ENCODE results near the gene TCF12. TPM values are rescaled to one million over a fixed set of nuclear protein-coding genes. Genes with fewer than 3 reads are reported as not detected.

Gene TCF12
- total RNA-seq, 4 donors from 2014 or later = 108 to 177 (median 148) TPM

DNA sequence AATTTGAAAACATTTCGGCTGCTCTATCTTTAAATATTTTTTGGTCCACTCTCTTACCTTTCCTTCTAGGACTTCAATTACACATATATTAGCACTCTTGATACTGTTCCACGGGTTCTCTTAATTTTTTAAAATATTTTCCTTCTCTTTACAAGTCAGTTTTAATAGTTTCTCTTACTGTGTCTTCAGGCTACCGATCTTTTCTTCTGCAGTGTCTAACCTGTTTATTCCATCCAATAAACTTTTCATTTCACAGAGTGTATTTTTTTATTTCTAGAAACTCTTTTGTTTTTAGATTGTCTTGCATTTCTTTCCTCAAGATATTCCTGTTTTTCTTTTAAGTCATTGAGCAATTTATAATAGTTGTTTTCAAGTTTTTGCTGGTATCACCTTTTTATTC, 27.7 kb downstream of the TCF12 start:
- H3K27me3 ChIP-seq = no peaks in the 10 kb centered on the region
- DNase-seq (ENCODE audit: extremely low spot score) = no peak
- peaks cover 0 to 3% (median 0%) of the 10 kb centered on the region in 4 donors for H3K36me3 ChIP-seq
- no peak for TF ChIP-seq EP300 (IDR thresholded peaks at IDR 0.05)
- TF ChIP-seq, protein P1, sequence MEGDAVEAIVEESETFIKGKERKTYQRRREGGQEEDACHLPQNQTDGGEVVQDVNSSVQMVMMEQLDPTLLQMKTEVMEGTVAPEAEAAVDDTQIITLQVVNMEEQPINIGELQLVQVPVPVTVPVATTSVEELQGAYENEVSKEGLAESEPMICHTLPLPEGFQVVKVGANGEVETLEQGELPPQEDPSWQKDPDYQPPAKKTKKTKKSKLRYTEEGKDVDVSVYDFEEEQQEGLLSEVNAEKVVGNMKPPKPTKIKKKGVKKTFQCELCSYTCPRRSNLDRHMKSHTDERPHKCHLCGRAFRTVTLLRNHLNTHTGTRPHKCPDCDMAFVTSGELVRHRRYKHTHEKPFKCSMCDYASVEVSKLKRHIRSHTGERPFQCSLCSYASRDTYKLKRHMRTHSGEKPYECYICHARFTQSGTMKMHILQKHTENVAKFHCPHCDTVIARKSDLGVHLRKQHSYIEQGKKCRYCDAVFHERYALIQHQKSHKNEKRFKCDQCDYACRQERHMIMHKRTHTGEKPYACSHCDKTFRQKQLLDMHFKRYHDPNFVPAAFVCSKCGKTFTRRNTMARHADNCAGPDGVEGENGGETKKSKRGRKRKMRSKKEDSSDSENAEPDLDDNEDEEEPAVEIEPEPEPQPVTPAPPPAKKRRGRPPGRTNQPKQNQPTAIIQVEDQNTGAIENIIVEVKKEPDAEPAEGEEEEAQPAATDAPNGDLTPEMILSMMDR (IDR thresholded peaks at IDR 0.05) = no peak
- no peak for TF ChIP-seq POLR2A (IDR thresholded peaks at IDR 0.05; ENCODE audit: low read depth)
- TF ChIP-seq POLR2AphosphoS5 (IDR thresholded peaks at IDR 0.05) = no peak
- no peak overlapping the region for H3K4me3 ChIP-seq
- H3K9me3 ChIP-seq = peaks cover 0 to 10% (median 3%) of the 10 kb centered on the region in 4 donors
- 96% methylated on average over 3 of the region's 3 CpGs for WGBS
- H3K4me1 ChIP-seq = peaks cover 22 to 57% (median 40%) of the 10 kb centered on the region in 4 donors
- intact Hi-C loops (cut with DNase I) = no loop called here
- H3K27ac ChIP-seq (replicated peaks in 1 of 4) = no peak overlapping the region

DNA sequence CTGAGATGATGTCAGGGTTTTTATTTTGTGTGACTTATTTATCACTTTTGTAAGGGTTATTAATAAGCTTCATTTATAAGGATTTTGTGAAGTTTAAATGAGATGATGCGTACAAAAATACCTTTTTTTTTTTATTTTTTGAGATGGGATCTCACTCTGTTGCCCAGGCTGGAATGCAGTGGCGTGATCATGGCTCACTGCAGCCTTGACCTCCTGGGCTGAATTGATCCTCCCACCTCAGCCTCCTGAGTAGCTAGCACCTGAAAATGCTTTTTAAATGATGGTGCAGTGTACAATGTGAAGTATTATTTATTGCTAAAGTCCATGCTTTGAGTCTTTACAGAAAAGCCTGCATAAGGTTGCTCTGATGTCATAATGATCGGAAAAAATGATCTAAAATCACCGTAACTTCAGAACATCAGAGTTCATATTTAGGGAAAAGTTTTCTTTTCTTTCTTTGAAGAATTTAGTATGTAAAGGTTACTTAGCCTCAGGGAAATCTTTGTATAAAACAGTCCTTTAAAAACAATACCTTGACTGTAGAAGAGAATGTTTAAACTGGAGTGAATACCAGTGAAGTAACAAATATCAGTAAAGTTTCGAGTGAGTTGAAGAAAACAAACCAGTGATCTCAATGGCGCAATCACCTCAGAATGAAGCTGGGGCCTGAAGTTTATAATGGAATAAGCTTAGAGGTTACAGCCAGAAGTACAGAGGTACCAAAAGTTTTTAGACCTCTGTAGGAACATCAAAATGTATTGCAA, 29.7 kb downstream of the TCF12 start:
- H3K27me3 ChIP-seq = no peaks in the 10 kb centered on the region
- intact Hi-C loops (cut with DNase I) = no loop called here
- 95% methylated on average over 6 of the region's 6 CpGs for WGBS

DNA sequence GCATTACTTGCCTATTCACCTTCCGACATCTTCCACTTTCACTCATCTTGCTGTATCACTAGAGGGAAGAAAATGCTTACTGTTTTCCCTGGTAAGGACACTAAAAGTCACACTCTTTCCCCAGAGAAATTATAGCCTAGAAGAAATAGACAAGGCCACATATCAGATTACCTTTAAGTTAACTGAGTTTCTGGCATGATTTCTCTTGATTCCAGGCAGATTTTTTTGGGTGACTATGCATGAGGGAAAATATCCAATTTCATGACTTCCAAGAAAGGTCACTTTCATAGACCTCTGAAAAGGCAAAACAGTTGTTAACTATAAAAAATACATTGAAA, 30.3 kb downstream of the TCF12 start:
- DNase-seq (ENCODE audit: extremely low spot score) = no peak
- Histone ChIP-seq H3K4me1 (peaks cover 13 to 31% (median 17%) of the 10 kb centered on the region in 4 donors), H3K4me3 (no peak overlapping the region), H3K27ac (replicated peaks in 1 of 4) (no peak overlapping the region), H3K27me3 (no peaks in the 10 kb centered on the region), H3K36me3 (peaks cover 0 to 3% (median 0%) of the 10 kb centered on the region in 4 donors), H3K9me3 (peaks cover 0 to 10% (median 3%) of the 10 kb centered on the region in 4 donors)
- TF ChIP-seq POLR2AphosphoS5 (IDR thresholded peaks at IDR 0.05) = no peak
- TF ChIP-seq, protein P1 (IDR thresholded peaks at IDR 0.05) = no peak
- no peak for TF ChIP-seq POLR2A (IDR thresholded peaks at IDR 0.05; ENCODE audit: low read depth)
- TF ChIP-seq EP300 (IDR thresholded peaks at IDR 0.05) = no peak
- 93% methylated on average over 1 of the region's 1 CpG for whole genome bisulfite sequencing
- intact Hi-C loops (cut with DNase I) = no loop called here

More for the DNA sequence above, 29.7 kb downstream of the TCF12 start:
- H3K9me3 ChIP-seq = peaks cover 0 to 10% (median 3%) of the 10 kb centered on the region in 4 donors
- TF ChIP-seq POLR2AphosphoS5 (IDR thresholded peaks at IDR 0.05) (no peak), POLR2A (IDR thresholded peaks at IDR 0.05; ENCODE audit: low read depth) (no peak), EP300 (IDR thresholded peaks at IDR 0.05) (no peak)
- TF ChIP-seq, protein P1 (IDR thresholded peaks at IDR 0.05) = no peak
- peaks cover 0 to 3% (median 0%) of the 10 kb centered on the region in 4 donors for H3K36me3 ChIP-seq
- no peak overlapping the region for H3K4me3 ChIP-seq
- no peak for DNase-seq (ENCODE audit: extremely low spot score)
- no peak overlapping the region for H3K27ac ChIP-seq (replicated peaks in 1 of 4)
- H3K4me1 ChIP-seq = peaks cover 16 to 37% (median 22%) of the 10 kb centered on the region in 4 donors

DNA sequence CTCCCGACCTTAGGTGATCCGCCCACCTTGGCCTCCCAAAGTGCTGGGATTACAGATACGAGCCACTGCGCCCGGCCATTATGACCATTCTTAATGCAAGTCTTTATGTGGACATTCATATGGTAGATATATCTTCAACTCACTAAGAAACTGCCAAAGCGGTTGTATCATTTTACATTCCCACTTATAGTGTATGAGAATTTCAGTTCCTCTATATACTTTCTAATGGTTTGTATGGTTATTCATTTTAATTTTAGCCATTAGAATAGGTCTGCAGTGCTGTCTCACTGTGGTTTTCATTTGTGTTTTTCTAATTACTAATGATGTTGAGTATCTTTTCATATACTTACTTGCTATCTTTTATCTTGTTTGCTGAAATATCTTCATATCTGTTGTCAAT, 32.5 kb downstream of the TCF12 start:
- DNase-seq (ENCODE audit: extremely low spot score) = no peak
- Histone ChIP-seq H3K4me3 (no peak overlapping the region), H3K4me1 (peaks cover 13 to 29% (median 16%) of the 10 kb centered on the region in 4 donors), H3K27me3 (no peaks in the 10 kb centered on the region), H3K27ac (replicated peaks in 1 of 4) (no peak overlapping the region), H3K36me3 (no peaks in the 10 kb centered on the region), H3K9me3 (peaks cover 0 to 4% (median 2%) of the 10 kb centered on the region in 4 donors)
- intact Hi-C loops (cut with DNase I) = no loop called here
- TF ChIP-seq POLR2AphosphoS5 (IDR thresholded peaks at IDR 0.05) = no peak
- no peak for TF ChIP-seq POLR2A (IDR thresholded peaks at IDR 0.05; ENCODE audit: low read depth)
- TF ChIP-seq, protein P1 (IDR thresholded peaks at IDR 0.05) = no peak
- no peak for TF ChIP-seq EP300 (IDR thresholded peaks at IDR 0.05)
- WGBS = 97% methylated on average over 6 of the region's 6 CpGs

Data from esophagus muscularis mucosa (tissue), 4 donors.